ENCODE data around the gene SKIC2. TPM values are rescaled to one million over a fixed set of nuclear protein-coding genes. Genes with fewer than 3 reads are reported as not detected.

SKIC2 gene
- 66.7 and 73.4 TPM in 2 replicates for total RNA-seq

GRCh38 chr6:31958741-31959739 is at the start of gene SKIC2, which contains the start of gene NELFE:
Gene SKIC2, plus strand, starts transcription at chr6:31959175. Its CDS starts 18 bp downstream, at chr6:31959193.
Gene NELFE, minus strand, starts transcription at chr6:31958971. Its CDS starts 525 bp downstream, at chr6:31958446.

GRCh38 chr6:31927242-31927862 is 31.6 kb upstream of the SKIC2 start, which contains the start of gene C2:
Gene C2, plus strand, starts transcription at chr6:31927717. Its CDS starts 36 bp downstream, at chr6:31927753.

DNA sequence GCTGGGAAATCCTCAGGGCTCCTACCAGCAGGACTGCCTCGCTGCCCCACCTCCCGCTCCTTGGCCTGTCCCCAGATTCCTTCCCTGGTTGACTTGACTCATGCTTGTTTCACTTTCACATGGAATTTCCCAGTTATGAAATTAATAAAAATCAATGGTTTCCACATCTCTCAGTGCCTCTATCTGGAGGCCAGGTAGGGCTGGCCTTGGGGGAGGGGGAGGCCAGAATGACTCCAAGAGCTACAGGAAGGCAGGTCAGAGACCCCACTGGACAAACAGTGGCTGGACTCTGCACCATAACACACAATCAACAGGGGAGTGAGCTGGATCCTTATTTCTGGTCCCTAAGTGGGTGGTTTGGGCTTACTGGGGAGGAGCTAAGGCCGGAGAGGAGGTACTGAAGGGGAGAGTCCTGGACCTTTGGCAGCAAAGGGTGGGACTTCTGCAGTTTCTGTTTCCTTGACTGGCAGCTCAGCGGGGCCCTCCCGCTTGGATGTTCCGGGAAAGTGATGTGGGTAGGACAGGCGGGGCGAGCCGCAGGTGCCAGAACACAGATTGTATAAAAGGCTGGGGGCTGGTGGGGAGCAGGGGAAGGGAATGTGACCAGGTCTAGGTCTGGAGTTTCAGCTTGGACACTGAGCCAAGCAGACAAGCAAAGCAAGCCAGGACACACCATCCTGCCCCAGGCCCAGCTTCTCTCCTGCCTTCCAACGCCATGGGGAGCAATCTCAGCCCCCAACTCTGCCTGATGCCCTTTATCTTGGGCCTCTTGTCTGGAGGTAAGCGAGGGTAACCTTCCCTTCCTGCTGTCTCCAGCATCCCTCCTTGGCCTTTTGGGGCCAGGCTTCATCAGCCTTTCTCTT is 13.2 kb upstream of the SKIC2 start, which contains the start of gene CFB:
Gene CFB (plus strand): TSS at position 589 of the 863 bp plus-strand sequence. CDS start 127 bp downstream, at position 716.

DNA sequence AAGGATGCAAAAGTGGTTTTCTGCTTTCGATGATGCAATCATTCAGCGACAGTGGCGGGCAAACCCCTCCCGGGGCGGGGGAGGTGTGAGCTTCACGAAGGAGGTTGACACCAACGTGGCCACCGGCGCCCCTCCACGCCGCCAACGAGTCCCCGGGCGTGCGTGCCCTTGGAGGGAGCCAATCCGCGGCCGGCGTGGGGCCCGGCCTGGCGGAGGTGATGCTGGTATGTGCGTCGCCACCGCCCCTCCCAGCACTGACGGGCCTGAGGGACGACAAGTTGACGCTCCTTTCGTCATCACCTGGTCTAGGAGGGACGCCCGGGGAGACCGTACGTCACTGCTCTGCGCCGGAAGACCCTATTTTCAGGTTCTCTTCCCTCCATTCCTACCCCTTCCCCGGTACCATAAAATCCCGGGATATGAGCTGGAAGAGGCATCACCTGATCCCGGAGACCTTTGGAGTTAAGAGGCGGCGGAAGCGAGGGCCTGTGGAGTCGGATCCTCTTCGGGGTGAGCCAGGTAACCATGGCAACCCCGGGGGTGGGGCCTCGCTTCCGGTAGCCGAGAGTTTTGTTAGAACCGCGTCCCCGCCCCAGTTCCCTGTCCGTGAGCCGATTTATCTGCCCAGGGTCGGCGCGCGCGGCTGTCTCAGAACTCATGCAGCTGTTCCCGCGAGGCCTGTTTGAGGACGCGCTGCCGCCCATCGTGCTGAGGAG is 13.2 kb downstream of the SKIC2 start, which contains the start of gene DXO:
Gene DXO (minus strand): TSS at position 146 of the 716 bp plus-strand sequence. CDS start 463 bp downstream, outside the sequence.

GRCh38 chr6:31981744-31982143 is 22.8 kb downstream of the SKIC2 start, which contains the start of gene C4A:
Gene C4A, plus strand, starts transcription at chr6:31982057. Its CDS starts 51 bp downstream, at chr6:31982108.

GRCh38 chr6:32014547-32014946 is 55.6 kb downstream of the SKIC2 start, which contains the start of gene C4B:
Gene C4B, plus strand, starts transcription at chr6:32014795. Its CDS starts 51 bp downstream, at chr6:32014846.

Other genes starting within 250 kb of the SKIC2 start
- not detected in 2 replicates for gene LY6G6D, start 243.8 kb upstream of the SKIC2 start, total RNA-seq
- not detected in 2 replicates for gene LY6G6C, start 237.4 kb upstream of the SKIC2 start, total RNA-seq
- gene MPIG6B, start 235.8 kb upstream of the SKIC2 start, total RNA-seq, result not detected in 2 replicates
- gene DDAH2, start 229.9 kb upstream of the SKIC2 start, total RNA-seq, result 66.1 and 86.1 TPM in 2 replicates
- gene CLIC1, start 222.6 kb upstream of the SKIC2 start, total RNA-seq, result 417 and 463 TPM in 2 replicates
- 3.8 and 6.6 TPM in 2 replicates for gene MSH5, start 219.2 kb upstream of the SKIC2 start, total RNA-seq
- gene SAPCD1, start 196.5 kb upstream of the SKIC2 start, total RNA-seq, result 0.78 and 0.79 TPM in 2 replicates
- 0.26 and 0.46 TPM in 2 replicates for gene VWA7, start 181.8 kb upstream of the SKIC2 start, total RNA-seq
- gene VARS1, start 163.4 kb upstream of the SKIC2 start, total RNA-seq, result 50.8 and 109 TPM in 2 replicates
- 16.7 and 16.9 TPM in 2 replicates for gene LSM2, start 152.2 kb upstream of the SKIC2 start, total RNA-seq
- gene HSPA1L, start 143.9 kb upstream of the SKIC2 start, total RNA-seq, result 1.9 and 2.2 TPM in 2 replicates
- 133 and 166 TPM in 2 replicates for gene HSPA1A, start 143.6 kb upstream of the SKIC2 start, total RNA-seq
- gene HSPA1B, start 131.4 kb upstream of the SKIC2 start, total RNA-seq, result 113 and 154 TPM in 2 replicates
- gene NEU1, start 96.4 kb upstream of the SKIC2 start, total RNA-seq, result 75.7 and 102 TPM in 2 replicates
- gene SLC44A4, start 80.2 kb upstream of the SKIC2 start, total RNA-seq, result 0.20 TPM in 1 of 2 replicates, not detected in the other
- gene EHMT2, start 61.5 kb upstream of the SKIC2 start, total RNA-seq, result 57.3 and 69.7 TPM in 2 replicates
- 7.6 and 9.8 TPM in 2 replicates for gene ZBTB12, start 57.1 kb upstream of the SKIC2 start, total RNA-seq
- 1.7 and 4.7 TPM in 2 replicates for gene C2, start 31.5 kb upstream of the SKIC2 start, total RNA-seq
- gene CFB, start 13.1 kb upstream of the SKIC2 start, total RNA-seq, result 49.7 and 81.0 TPM in 2 replicates
- gene NELFE, start 204 bp upstream of the SKIC2 start, total RNA-seq, result 78.7 and 86.4 TPM in 2 replicates
- 10.8 and 15.1 TPM in 2 replicates for gene DXO, start 13.0 kb downstream of the SKIC2 start, total RNA-seq
- gene C4A, start 22.9 kb downstream of the SKIC2 start, total RNA-seq, result 9.4 and 12.3 TPM in 2 replicates
- 8.4 and 12.6 TPM in 2 replicates for gene C4B, start 55.6 kb downstream of the SKIC2 start, total RNA-seq
- 0.20 and 0.26 TPM in 2 replicates for gene CYP21A2, start 79.2 kb downstream of the SKIC2 start, total RNA-seq
- gene TNXB, start 150.2 kb downstream of the SKIC2 start, total RNA-seq, result 9.8 and 66.7 TPM in 2 replicates
- 23.8 and 27.5 TPM in 2 replicates for gene ATF6B, start 169.1 kb downstream of the SKIC2 start, total RNA-seq
- 3.0 and 3.5 TPM in 2 replicates for gene FKBPL, start 171.1 kb downstream of the SKIC2 start, total RNA-seq
- gene PRRT1, start 192.8 kb downstream of the SKIC2 start, total RNA-seq, result 0.36 and 0.39 TPM in 2 replicates
- gene PPT2, start 195.0 kb downstream of the SKIC2 start, total RNA-seq, result 62.9 and 78.8 TPM in 2 replicates
- 1.4 and 1.5 TPM in 2 replicates for gene EGFL8, start 205.4 kb downstream of the SKIC2 start, total RNA-seq
- gene AGPAT1, start 216.9 kb downstream of the SKIC2 start, total RNA-seq, result 37.7 and 39.3 TPM in 2 replicates
- gene RNF5, start 219.2 kb downstream of the SKIC2 start, total RNA-seq, result 20.5 and 26.7 TPM in 2 replicates
- gene AGER, start 225.1 kb downstream of the SKIC2 start, total RNA-seq, result 0.30 and 0.33 TPM in 2 replicates
- gene PBX2, start 231.0 kb downstream of the SKIC2 start, total RNA-seq, result 38.8 and 45.9 TPM in 2 replicates
- gene GPSM3, start 233.5 kb downstream of the SKIC2 start, total RNA-seq, result 1.5 and 1.7 TPM in 2 replicates

Data from smooth muscle cell of the pulmonary artery (primary cell).